ENCODE results near the gene TRIM29.
A peak's percentile ranks its signal among the peaks of the same experiment; 100 is the strongest.
"Not testable (repeated sequence)": the region's sequence is repeated elsewhere in the genome, so short reads cannot be mapped to it uniquely, and the experiment has no call there.

Gene TRIM29

GRCh38 chr11:120172054-120172911 is 34.4 kb upstream of the TRIM29 start:
- DNase-seq (peak; percentile 59), ATAC-seq (peak; percentile 42)

DNA sequence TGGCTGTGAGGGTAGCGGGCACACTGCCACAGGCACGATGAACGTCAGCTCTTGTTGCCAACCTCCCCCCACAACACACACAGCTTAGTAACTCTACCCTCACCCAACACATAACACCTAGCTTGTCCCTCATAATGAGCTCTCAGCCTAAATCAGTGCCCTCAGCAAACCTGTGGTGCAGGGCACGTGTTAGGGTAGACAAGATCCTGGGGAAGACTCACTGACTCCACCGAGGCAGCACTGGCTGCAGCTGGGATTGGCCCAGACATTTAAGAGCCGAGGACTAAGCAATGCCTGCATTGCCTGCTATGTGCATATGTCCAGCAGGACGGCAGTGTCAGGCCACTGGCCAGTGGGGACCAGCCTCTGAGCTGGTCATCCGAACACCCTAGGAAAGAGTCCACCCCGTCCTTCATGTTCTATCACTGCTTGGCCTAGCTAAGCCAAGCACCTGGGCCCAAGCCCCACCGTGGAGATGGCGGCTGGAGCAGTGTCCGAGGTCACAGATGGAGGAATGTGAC is 32.9 kb upstream of the TRIM29 start:
- ATAC-seq = no peak
- no peak for DNase-seq

DNA sequence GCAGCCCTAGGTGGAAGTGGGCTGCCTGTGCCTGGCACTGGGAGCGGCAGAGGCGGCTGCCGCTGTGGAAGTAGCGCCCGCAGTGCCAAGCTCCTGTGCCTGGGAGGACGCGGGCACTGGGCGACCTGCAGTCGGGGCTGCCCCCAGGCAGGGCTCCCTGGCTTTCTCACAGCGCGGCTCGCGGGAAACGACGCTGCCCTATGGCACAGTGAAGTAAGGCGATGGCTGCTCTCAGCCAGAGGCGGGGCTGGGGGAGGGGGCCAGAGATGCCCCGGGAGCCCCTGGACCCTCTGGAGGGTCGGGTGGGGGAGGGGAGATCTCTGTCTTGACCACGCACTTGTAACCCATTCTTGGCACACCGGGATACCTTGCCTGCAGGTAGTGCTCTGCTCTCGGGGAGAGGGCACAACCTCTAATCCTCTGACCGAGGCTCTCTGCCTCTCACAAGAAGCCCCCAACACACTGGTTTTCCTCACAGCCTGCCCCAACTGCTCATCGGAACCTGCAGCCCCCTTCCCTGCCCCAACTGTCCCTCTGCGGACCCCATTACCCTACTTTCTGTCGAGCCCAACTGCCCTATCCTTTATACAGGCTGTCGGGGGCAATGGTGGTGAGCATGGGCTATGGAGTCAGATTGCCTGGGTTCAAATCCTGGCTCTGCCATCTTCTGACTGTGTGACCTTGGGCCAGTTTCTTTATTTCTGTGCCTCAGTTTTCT is 32.2 kb upstream of the TRIM29 start:
- no peak for ATAC-seq
- DNase-seq = no peak

DNA sequence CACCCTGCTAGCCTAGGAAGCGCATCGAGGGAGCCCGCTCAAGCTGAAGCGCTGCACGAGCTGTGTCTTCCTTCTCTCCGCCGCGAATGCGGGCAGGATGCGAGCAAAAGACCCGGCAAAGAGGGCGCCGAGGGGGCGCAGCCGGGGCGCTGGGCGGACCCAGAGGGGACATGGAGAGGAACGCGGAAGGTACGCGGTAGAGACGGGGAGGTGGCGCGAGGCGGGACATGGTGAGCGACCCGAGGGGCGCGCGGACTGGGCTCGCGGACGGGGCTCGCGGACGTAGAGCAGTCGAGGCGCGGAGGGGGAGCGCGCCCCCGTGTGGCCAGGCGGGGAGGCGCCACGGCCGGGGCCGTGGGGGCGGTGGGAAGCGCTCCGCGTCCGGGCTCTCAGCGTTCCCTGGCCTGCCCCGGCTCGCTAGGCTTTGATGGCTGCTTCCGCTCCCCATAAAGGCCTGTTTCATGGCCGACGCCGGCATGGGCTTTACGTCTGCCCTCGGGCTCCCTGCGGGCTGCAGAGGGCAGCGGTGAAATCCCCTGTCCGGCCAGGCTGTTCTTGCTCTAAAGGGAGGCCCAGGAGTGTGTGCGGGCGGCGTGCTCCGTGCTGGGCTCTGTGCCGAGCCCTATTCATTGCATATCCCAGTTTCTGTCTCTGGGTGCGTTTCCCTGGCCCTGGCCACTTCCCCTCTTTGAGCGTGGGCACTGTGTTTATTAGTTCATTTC is 31.2 kb upstream of the TRIM29 start:
- peak; percentile 84 for ATAC-seq
- DNase-seq = peak; percentile 79

DNA sequence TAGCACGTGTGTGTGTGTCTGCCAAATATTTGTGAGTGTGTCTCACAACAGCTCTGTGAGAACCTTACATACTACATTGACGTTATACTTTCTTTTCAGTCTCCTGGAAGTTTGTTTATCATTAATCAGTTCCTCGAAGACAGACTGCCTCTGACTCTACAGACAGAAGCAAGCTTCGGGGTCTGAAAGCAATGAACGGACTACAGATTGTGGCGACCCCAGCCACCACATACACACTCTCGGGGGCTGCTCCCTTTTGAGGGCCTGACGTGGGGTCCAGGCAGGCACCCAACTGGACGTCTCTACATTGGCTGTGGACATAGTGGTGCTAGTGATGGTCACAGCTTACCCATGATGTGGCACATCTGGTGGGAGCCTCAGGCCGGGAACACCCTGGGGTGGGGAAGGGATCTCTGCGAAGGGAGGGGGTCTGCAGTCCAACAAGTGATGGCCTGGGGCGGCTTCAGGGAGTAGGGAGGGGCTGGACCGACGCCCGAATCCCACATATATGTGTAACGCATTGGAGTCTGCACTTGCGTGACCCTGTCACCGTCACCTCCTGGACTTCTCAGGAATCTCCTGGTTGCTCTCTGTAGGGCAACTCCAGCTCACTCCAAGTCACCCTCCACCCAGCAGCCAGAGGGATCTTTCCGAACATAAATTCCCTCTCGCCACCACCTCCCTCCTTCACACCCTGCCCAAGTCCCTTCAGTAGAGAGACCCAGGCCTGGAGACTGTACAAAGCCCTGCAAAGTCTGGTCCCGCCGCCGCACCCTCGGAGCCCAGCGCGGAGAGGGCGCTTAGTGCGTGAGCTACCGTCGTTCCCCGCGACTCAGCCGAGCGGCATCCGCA is 30.4 kb upstream of the TRIM29 start:
- no peak for DNase-seq
- no peak for ATAC-seq

- ATAC-seq = no peak
- no peak for DNase-seq
Measured at GRCh38 chr11:120167659-120168058, 29.7 kb upstream of the TRIM29 start.

DNA sequence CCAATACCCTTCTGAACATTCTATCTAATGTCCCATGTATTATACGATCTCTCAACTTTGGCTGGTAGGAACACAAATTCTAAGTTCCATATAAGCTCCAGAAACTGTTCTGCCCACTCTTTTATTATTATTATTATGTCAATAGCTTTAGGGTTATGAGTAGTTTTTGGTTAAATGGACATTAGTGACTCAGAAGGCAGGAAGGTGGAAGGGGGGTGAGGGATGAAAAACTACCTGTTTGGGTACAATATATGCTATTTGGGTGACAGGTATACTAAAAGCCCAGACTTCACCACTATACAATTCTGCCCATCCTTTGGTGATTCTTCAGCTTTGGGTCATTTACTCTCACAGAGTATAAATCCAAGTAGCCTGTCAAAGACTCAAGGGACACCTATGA is 22.5 kb upstream of the TRIM29 start:
- no peak for DNase-seq

DNA sequence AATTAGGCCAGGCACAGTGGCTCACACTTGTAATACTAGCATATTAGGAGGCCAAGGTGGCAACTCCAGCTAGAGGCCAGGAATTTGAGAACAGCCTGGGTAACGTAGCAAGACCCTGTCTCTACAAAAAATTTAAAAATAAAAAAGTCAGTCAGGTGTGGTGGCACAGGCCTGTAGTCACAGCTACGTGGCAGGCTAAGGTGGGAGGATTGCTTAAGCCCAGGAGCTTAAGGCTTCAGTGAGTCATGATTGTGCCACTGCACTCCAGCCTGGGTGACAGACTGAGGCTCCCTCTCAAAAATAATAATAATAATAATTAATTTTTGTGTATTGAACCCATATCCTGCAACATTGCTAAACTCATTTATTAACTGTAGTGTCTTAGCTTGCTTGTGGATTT is 15.3 kb upstream of the TRIM29 start:
- no peak for DNase-seq

More for the DNA sequence above, 22.5 kb upstream of the TRIM29 start:
- no peak for ATAC-seq

DNA sequence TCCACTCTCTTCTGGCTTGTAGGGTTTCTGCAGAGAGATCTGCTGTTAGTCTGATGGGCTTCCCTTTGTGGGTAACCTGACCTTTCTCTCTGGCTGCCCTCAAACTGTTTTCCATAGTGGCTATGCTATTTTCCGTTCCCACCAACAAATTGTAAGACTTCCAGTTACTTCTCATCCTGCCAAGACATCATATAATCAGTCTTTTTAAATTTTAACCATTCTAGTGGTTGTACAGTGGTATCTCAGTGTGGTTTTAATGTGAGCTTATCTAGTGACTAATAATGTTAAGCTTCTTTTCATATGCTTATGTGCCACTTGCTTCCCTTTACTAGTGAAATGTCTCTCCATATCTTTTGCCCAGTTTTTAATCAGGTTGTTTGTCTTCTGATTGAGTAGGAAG is 13.6 kb upstream of the TRIM29 start:
- peak; percentile 19 for ATAC-seq
- DNase-seq = no peak

More for the DNA sequence above, 15.3 kb upstream of the TRIM29 start:
- no peak for ATAC-seq

- ATAC-seq (no peak), DNase-seq (no peak)
Measured at GRCh38 chr11:120149246-120149645, 11.3 kb upstream of the TRIM29 start.

DNA sequence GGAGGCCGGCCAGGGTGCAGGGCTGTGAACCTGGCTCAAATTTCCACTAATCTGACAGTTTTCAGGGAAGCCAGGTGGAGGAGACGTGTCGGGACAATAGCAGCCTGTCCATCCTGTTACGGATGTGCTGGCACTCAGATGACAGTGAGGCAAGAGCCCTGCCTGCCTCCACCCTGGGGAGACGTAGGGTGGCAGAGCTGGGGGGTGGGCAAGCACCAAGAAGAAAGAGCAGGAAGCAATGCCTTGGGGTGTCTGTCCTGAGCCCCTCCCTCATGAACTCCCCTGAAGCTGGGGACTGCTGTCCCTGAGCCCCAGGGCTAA is 10.0 kb upstream of the TRIM29 start:
- ATAC-seq (no peak), DNase-seq (no peak)

DNA sequence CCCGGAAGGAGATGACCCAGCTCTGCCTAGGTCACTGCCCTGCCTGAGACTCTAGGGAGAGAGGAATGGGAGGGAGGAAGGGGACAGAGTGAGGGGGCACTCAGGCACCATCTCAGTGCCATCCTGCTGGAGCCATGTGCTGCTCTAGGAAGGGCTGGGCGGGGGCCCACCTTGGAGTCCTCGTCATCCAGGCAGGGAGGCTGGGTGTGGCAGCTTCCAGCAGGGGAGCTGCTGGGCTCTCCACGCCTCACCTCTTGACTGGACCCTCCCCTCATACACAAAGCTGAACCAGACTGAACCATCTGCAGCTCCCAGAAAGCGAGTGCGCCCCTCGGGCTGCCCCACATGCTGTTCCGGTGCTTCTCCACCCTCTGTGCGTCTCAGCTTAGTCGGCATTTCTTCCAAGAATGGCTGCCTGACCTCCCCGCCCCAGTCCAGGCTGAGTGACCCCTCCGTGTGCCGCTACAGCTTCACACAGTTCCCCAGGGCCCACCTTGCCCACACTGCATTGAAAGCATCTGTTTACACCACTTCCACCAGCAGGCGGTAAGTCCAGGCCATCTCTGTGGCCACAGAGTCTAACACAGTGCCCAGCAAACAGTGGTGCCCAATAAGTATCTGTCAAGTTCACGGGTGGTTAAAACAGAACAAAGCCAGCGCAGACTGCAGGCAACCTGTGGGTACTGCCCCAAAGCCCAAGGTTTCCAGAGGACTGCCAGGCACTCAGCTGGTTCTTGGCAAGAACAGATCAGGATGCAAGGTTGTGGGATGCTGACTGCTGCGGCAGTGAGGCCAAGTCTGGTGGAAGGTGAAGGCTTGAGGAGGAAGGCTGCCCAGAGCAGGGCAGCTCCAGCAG is 9.4 kb upstream of the TRIM29 start:
- peak; percentile 28 for ATAC-seq
- no peak for DNase-seq

GRCh38 chr11:120146413-120147093 is 8.6 kb upstream of the TRIM29 start:
- ATAC-seq = peak; percentile 19

GRCh38 chr11:120144501-120144900 is 6.6 kb upstream of the TRIM29 start:
- ATAC-seq = no peak

More at GRCh38 chr11:120146413-120147093, 8.6 kb upstream of the TRIM29 start:
- DNase-seq = no peak

GRCh38 chr11:120143472-120143871 is 5.6 kb upstream of the TRIM29 start:
- ATAC-seq, DNase-seq: not testable (repeated sequence)

More at GRCh38 chr11:120144501-120144900, 6.6 kb upstream of the TRIM29 start:
- DNase-seq = no peak

DNA sequence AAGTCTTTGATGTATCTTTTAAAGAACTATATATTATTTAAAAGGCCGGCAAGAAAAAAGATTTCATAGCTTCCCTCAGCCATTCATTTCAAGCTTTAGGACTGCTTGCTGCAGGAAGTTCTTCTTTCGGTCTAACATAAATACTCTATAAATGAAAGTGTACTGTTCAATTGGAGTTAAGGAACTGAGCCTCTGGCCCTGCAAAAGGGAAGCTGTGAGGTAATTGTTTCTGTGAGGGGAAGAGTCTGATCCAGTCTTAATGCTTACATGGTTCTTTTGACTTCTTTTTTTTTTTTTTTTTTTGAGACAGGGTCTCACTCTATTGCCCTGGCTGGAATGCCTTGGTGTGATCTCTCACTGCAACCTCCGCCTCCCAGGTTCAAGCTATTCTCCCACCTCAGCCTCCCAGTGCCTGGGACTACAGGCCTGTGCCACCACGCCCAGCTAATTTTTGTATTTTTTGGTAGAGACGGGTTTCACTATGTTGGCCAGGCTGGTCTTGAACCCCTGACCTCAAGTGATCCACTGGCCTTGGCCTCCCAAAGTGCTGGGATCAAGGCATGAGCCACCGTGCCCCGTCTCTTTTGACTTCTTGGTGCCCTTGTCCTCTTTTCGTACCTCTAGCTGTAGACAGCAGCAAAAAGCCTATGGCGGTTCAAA is 4.7 kb upstream of the TRIM29 start:
- DNase-seq = no peak
- no peak for ATAC-seq

GRCh38 chr11:120141768-120142423 is 4.0 kb upstream of the TRIM29 start:
- no peak for ATAC-seq
- DNase-seq = no peak

DNA sequence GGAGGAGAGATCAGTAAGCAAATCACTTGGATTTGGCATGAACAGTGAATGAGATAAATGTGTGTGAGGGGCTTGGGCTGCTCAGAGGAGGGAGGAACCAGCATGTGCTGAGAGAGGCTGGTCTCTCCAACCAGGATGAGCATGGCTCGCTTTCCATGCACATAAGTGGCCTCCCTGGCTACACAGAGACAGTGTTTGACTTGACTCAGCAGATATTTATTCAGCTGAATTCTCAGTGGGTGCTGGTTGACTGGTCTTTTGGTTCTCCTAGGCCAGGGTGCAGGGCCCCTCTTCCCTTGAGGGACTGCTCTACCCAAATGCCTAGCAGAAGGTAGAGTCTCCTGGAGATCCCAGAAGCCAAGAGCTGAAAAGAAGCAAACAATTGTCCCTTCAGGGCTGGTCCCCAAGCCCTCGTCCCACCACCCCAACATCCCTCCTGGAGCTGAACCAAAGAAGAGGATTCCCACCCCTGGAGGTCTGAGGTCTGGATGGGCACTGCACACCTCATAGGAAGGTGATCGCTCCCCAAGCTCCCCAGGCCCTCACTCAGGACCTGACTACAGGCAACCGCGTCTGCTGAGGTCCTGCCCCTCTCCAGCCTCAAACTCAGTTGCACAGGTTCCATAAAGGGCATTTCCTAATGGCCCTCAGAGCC is 3.3 kb upstream of the TRIM29 start:
- ATAC-seq (no peak), DNase-seq (no peak)

Data from stimulated activated naive CD8-positive, alpha-beta T cell treated with anti-CD3 and anti-CD28 coated beads, Interleukin-15, Interleukin-2, amounts not matched to agents 100 U/mL and 50 U/mL, for 24 hours (primary cell).